LNCaP clone FGC (cell line): ENCODE measurements around the gene BARX2.

ENCODE experiments used
- DNase-seq: peaks from one replicate; pipeline ENCODE4 v3.0.0-alpha.2; 2011; ENCODE audit warnings: low read depth
- H3K4me3 ChIP-seq: 2 replicates; pipeline ENCODE4 v1.5.1; 2011; ENCODE audit warnings: mild to moderate bottlenecking, low read depth, low read length, control low read depth
- TF ChIP-seq, protein P1 (sequence below): IDR thresholded peaks from 2 replicates; pipeline ENCODE4 v1.5.1; 2012; ENCODE audit warnings: mild to moderate bottlenecking; ENCODE audit not compliant: control insufficient read depth, insufficient read depth; ENCODE audit errors: extremely low read depth

BARX2 gene

DNA sequence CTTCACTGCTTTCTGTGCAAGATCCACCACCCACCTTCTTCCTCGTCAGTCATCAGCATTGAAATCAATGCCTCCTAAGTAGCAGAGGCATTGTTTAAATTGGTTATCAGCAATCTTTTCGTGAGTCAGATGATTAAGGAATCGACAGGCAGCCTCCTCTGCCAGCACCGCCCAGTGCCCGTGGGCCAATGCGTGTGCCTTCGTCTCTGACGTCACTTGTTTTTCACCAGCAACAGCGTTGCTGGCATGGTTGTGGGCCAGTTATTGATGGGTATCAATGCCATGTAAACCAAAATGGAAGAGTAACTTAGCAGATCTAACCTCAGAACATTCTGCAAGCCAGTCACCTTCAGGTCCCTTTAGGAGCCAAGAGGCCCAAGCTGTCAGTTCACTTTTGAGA is 69.6 kb downstream of the BARX2 start:
- no peak overlapping the region for H3K4me3 ChIP-seq
- no peak for DNase-seq
- TF ChIP-seq, protein P1, sequence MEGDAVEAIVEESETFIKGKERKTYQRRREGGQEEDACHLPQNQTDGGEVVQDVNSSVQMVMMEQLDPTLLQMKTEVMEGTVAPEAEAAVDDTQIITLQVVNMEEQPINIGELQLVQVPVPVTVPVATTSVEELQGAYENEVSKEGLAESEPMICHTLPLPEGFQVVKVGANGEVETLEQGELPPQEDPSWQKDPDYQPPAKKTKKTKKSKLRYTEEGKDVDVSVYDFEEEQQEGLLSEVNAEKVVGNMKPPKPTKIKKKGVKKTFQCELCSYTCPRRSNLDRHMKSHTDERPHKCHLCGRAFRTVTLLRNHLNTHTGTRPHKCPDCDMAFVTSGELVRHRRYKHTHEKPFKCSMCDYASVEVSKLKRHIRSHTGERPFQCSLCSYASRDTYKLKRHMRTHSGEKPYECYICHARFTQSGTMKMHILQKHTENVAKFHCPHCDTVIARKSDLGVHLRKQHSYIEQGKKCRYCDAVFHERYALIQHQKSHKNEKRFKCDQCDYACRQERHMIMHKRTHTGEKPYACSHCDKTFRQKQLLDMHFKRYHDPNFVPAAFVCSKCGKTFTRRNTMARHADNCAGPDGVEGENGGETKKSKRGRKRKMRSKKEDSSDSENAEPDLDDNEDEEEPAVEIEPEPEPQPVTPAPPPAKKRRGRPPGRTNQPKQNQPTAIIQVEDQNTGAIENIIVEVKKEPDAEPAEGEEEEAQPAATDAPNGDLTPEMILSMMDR, result no peak

DNA sequence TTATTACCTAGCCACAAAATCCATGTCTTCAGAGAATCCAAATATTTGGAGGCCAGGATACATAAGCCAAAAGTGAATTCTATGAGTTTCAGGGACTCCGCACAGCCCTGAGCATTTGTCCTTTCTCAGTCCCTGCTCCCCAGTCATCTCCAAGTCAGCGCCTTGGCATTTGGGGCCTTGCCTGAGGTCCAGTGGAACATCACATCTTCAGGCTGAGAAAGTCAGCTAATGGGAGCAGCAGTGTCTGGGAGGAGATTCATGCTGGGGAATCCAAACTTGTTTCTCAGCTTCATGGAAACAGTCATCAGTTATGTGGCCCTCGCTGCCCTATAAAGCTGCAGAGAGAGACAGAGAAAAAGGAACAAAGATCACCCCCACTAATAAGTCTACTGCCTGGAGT is 70.9 kb downstream of the BARX2 start:
- H3K4me3 ChIP-seq, result no peak overlapping the region
- no peak for DNase-seq
- TF ChIP-seq, protein P1, result no peak

DNA sequence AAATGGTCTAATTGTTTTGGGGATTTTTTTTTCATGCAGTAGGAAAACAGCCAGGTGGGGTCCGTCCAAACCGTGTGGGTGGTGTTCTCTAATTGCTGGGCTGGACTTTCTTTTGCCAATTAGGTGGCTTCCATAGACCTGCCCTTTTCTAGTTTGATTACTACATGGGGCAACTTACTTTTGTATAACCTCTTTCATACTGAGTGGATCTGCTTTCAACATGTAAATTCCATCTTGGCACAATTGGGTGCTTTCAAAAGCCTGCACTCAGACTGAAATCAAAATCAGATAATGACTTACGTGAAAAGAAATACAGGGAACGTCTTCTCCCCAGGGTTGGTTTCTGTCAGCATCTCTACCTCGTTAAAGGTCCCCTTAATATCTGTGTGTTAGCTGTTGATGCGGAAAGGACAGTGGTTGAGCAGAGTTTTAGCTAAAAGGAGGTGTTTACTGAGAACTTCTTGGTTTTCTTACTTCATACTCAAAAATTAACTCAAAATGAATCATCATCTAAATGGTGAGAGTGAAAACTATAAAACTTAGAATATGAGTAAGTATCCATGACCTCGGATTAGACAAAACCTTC is 72.1 kb downstream of the BARX2 start:
- no peak overlapping the region for H3K4me3 ChIP-seq
- TF ChIP-seq, protein P1, result no peak
- no peak for DNase-seq

DNA sequence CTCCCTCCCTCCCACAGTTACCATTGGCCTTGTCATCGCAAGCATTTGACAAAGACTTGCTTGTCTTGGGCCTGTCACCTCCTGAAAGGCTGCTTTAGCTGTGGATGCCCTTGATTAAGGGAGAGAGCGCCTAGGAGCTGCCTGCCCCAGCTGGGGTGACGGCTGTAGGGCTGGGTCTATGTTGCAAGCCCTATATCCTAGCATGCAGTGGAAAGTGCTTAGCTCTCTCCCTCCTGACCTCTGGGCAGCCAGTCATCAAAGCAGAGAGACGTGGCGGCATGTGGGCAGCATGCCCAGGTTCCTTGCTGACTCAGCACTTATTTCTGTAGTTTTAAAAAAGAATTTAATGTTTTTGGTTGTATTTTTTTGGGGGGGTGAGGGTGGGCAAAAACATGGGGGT is 75.9 kb downstream of the BARX2 start:
- TF ChIP-seq, protein P1, result no peak
- no peak for DNase-seq
- no peak overlapping the region for H3K4me3 ChIP-seq

DNA sequence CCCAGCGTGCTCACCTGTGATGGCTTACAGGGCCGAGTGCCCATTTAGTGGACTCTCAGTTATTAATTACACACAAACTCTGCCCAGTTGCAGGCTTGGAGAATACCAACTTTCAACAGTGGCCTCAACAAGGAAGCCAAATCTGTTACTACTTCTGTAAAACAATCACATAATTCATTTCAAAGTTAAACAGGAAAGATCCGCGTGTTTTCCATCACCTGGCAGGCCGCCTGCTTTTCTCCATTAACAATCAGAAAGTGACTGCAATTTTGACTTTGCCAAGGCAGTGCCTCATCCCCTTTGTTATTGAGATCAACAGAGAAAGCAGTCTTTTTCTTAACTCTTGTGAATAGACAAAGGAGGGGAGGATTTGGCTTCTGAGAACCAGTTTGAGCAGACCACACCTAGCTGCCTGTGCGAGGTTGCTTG is 77.7 kb downstream of the BARX2 start:
- no peak overlapping the region for H3K4me3 ChIP-seq
- TF ChIP-seq, protein P1, result no peak
- DNase-seq, result peak; percentile 67

DNA sequence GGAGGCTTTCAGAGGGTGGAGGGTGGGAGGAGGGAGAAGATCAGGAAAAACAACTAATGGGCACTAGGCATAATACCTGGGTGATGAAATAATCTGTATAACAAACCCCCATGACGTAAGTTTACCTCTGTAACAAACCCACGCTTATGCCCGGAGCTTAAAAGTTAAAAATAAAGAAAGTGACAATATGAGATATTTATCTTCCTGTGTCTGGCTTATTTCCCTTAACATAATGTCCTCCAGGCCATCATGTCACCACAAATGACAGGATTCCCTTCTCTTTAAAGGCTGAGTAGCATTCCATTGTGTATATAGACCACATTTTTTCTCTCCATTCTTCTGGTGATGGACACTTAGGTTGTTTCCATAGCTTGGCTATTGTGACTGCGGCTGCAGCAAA is 79.5 kb downstream of the BARX2 start:
- TF ChIP-seq, protein P1, result no peak
- no peak for DNase-seq
- no peak overlapping the region for H3K4me3 ChIP-seq
